ENCODE measurements around the gene CER1.

The CER1 gene

DNA sequence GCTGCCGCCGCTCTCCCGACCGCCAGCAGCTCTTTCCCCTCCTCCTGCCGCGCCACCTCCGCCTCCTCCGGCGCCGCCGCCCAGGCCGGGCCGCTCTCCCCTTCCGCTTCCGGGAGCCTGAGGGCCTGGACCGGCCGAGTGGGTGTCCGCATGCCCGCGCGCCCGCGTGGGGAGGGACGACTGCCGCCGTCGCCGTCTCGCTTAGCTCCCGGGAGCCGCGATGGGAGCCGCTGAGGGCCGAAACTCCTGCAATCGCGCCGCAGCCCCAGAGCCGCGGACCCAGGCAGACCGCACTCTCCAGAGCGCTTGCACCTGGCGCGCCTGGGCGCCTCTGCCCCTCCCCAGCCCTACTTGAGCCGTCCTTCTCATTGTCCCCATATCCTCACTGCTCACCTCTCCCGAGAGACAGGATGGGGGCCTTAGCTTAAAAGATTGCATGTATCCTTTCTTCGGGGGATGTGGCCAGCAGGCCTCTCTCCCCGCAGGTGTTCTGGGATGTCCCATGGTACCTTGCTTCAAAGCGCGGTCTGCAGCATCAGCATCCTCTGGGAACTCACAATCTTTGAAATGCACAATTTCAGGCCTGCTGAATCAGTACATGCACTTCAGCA, 29.2 kb downstream of the CER1 start, which contains the start of gene ZDHHC21 (continued):
- TF ChIP-seq EGR2 (tag by site-specific recombination; IDR thresholded peaks at IDR 0.05; ENCODE audit: low read depth) (peak; percentile 74), ZNF561 (tag by site-specific recombination; IDR thresholded peaks at IDR 0.05; ENCODE audit: borderline replicate concordance) (peak; percentile 40; the same call in 1 of the 2 replicates), MEIS1 (CRISPR knock-in tag; IDR thresholded peaks at IDR 0.05; ENCODE audit: borderline replicate concordance) (no peak), ZNF629 (tag by site-specific recombination; IDR thresholded peaks at IDR 0.05) (0 out of 2 replicates have a peak, but pooled peaks have one; percentile 11), ZNF335 (tag by site-specific recombination; conservative IDR thresholded peaks at IDR 0.05) (peak; percentile 95), ZNF416 (tag by site-specific recombination; IDR thresholded peaks at IDR 0.05) (no peak), ZNF2 (tag by site-specific recombination; IDR thresholded peaks at IDR 0.05) (no peak), ZNF768 (tag by site-specific recombination; IDR thresholded peaks at IDR 0.05) (no peak), ZNF501 (tag by site-specific recombination; IDR thresholded peaks at IDR 0.05) (0 out of 2 replicates have a peak, but pooled peaks have one; percentile 45), ZNF521 (tag by site-specific recombination; IDR thresholded peaks at IDR 0.05) (no peak), SP3 (tag by site-specific recombination; IDR thresholded peaks at IDR 0.05) (peak; percentile 36)
- TF ChIP-seq, protein P1, sequence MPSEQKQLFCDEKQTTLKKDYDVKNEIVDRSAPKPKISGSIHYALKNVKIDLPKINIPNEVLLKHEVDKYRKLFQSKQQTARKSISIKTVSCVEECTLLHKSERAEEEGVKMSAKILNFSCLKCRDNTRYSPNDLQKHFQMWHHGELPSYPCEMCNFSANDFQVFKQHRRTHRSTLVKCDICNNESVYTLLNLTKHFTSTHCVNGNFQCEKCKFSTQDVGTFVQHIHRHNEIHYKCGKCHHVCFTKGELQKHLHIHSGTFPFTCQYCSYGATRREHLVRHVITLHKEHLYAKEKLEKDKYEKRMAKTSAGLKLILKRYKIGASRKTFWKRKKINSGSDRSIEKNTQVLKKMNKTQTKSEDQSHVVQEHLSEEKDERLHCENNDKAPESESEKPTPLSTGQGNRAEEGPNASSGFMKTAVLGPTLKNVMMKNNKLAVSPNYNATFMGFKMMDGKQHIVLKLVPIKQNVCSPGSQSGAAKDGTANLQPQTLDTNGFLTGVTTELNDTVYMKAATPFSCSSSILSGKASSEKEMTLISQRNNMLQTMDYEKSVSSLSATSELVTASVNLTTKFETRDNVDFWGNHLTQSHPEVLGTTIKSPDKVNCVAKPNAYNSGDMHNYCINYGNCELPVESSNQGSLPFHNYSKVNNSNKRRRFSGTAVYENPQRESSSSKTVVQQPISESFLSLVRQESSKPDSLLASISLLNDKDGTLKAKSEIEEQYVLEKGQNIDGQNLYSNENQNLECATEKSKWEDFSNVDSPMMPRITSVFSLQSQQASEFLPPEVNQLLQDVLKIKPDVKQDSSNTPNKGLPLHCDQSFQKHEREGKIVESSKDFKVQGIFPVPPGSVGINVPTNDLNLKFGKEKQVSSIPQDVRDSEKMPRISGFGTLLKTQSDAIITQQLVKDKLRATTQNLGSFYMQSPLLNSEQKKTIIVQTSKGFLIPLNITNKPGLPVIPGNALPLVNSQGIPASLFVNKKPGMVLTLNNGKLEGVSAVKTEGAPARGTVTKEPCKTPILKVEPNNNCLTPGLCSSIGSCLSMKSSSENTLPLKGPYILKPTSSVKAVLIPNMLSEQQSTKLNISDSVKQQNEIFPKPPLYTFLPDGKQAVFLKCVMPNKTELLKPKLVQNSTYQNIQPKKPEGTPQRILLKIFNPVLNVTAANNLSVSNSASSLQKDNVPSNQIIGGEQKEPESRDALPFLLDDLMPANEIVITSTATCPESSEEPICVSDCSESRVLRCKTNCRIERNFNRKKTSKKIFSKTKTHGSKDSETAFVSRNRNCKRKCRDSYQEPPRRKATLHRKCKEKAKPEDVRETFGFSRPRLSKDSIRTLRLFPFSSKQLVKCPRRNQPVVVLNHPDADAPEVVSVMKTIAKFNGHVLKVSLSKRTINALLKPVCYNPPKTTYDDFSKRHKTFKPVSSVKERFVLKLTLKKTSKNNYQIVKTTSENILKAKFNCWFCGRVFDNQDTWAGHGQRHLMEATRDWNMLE (tag by site-specific recombination; conservative IDR thresholded peaks at IDR 0.05; ENCODE audit: low read depth) = peak; percentile 56
- TF ChIP-seq, protein P2, sequence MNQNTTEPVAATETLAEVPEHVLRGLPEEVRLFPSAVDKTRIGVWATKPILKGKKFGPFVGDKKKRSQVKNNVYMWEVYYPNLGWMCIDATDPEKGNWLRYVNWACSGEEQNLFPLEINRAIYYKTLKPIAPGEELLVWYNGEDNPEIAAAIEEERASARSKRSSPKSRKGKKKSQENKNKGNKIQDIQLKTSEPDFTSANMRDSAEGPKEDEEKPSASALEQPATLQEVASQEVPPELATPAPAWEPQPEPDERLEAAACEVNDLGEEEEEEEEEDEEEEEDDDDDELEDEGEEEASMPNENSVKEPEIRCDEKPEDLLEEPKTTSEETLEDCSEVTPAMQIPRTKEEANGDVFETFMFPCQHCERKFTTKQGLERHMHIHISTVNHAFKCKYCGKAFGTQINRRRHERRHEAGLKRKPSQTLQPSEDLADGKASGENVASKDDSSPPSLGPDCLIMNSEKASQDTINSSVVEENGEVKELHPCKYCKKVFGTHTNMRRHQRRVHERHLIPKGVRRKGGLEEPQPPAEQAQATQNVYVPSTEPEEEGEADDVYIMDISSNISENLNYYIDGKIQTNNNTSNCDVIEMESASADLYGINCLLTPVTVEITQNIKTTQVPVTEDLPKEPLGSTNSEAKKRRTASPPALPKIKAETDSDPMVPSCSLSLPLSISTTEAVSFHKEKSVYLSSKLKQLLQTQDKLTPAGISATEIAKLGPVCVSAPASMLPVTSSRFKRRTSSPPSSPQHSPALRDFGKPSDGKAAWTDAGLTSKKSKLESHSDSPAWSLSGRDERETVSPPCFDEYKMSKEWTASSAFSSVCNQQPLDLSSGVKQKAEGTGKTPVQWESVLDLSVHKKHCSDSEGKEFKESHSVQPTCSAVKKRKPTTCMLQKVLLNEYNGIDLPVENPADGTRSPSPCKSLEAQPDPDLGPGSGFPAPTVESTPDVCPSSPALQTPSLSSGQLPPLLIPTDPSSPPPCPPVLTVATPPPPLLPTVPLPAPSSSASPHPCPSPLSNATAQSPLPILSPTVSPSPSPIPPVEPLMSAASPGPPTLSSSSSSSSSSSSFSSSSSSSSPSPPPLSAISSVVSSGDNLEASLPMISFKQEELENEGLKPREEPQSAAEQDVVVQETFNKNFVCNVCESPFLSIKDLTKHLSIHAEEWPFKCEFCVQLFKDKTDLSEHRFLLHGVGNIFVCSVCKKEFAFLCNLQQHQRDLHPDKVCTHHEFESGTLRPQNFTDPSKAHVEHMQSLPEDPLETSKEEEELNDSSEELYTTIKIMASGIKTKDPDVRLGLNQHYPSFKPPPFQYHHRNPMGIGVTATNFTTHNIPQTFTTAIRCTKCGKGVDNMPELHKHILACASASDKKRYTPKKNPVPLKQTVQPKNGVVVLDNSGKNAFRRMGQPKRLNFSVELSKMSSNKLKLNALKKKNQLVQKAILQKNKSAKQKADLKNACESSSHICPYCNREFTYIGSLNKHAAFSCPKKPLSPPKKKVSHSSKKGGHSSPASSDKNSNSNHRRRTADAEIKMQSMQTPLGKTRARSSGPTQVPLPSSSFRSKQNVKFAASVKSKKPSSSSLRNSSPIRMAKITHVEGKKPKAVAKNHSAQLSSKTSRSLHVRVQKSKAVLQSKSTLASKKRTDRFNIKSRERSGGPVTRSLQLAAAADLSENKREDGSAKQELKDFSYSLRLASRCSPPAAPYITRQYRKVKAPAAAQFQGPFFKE (tag by site-specific recombination; IDR thresholded peaks at IDR 0.05; ENCODE audit: borderline replicate concordance) = no peak
- TF ChIP-seq, protein P3, sequence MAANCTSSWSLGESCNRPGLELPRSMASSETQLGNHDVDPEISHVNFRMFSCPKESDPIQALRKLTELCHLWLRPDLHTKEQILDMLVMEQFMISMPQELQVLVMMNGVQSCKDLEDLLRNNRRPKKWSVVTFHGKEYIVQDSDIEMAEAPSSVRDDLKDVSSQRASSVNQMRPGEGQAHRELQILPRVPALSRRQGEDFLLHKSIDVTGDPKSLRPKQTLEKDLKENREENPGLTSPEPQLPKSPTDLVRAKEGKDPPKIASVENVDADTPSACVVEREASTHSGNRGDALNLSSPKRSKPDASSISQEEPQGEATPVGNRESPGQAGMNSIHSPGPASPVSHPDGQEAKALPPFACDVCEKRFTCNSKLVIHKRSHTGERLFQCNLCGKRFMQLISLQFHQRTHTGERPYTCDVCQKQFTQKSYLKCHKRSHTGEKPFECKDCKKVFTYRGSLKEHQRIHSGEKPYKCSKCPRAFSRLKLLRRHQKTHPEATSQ (tag by site-specific recombination; IDR thresholded peaks at IDR 0.05) = no peak
- TF ChIP-seq, protein P4, sequence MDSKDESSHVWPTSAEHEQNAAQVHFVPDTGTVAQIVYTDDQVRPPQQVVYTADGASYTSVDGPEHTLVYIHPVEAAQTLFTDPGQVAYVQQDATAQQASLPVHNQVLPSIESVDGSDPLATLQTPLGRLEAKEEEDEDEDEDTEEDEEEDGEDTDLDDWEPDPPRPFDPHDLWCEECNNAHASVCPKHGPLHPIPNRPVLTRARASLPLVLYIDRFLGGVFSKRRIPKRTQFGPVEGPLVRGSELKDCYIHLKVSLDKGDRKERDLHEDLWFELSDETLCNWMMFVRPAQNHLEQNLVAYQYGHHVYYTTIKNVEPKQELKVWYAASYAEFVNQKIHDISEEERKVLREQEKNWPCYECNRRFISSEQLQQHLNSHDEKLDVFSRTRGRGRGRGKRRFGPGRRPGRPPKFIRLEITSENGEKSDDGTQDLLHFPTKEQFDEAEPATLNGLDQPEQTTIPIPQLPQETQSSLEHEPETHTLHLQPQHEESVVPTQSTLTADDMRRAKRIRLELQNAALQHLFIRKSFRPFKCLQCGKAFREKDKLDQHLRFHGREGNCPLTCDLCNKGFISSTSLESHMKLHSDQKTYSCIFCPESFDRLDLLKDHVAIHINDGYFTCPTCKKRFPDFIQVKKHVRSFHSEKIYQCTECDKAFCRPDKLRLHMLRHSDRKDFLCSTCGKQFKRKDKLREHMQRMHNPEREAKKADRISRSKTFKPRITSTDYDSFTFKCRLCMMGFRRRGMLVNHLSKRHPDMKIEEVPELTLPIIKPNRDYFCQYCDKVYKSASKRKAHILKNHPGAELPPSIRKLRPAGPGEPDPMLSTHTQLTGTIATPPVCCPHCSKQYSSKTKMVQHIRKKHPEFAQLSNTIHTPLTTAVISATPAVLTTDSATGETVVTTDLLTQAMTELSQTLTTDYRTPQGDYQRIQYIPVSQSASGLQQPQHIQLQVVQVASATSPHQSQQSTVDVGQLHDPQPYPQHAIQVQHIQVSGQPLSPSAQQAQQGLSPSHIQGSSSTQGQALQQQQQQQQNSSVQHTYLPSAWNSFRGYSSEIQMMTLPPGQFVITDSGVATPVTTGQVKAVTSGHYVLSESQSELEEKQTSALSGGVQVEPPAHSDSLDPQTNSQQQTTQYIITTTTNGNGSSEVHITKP (tag by site-specific recombination; IDR thresholded peaks at IDR 0.05) = peak; percentile 96
- TF ChIP-seq, protein P5, sequence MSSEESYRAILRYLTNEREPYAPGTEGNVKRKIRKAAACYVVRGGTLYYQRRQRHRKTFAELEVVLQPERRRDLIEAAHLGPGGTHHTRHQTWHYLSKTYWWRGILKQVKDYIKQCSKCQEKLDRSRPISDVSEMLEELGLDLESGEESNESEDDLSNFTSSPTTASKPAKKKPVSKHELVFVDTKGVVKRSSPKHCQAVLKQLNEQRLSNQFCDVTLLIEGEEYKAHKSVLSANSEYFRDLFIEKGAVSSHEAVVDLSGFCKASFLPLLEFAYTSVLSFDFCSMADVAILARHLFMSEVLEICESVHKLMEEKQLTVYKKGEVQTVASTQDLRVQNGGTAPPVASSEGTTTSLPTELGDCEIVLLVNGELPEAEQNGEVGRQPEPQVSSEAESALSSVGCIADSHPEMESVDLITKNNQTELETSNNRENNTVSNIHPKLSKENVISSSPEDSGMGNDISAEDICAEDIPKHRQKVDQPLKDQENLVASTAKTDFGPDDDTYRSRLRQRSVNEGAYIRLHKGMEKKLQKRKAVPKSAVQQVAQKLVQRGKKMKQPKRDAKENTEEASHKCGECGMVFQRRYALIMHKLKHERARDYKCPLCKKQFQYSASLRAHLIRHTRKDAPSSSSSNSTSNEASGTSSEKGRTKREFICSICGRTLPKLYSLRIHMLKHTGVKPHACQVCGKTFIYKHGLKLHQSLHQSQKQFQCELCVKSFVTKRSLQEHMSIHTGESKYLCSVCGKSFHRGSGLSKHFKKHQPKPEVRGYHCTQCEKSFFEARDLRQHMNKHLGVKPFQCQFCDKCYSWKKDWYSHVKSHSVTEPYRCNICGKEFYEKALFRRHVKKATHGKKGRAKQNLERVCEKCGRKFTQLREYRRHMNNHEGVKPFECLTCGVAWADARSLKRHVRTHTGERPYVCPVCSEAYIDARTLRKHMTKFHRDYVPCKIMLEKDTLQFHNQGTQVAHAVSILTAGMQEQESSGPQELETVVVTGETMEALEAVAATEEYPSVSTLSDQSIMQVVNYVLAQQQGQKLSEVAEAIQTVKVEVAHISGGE (tag by site-specific recombination; conservative IDR thresholded peaks at IDR 0.05; ENCODE audit: low read depth) = peak; percentile 90
- TF ChIP-seq, protein P6, sequence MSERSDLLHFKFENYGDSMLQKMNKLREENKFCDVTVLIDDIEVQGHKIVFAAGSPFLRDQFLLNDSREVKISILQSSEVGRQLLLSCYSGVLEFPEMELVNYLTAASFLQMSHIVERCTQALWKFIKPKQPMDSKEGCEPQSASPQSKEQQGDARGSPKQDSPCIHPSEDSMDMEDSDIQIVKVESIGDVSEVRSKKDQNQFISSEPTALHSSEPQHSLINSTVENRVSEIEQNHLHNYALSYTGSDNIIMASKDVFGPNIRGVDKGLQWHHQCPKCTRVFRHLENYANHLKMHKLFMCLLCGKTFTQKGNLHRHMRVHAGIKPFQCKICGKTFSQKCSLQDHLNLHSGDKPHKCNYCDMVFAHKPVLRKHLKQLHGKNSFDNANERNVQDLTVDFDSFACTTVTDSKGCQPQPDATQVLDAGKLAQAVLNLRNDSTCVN (tag by site-specific recombination; optimal IDR thresholded peaks at IDR 0.05) = peak; percentile 84
